Tibial artery (tissue), 4 donors: Measurements from ENCODE around the gene THBS1.

Source experiments
- DNase-seq, 2 donors: peaks; one replicate each; pipeline ENCODE4 v3.0.0-alpha.2; 2019
- H3K27ac ChIP-seq, 2 donors: fragments of 200-600 bp; sonication (generic) in 1 of 2; 1 replicate in 1 of 2; 2 replicates in 1 of 2; pipeline ENCODE4 v1.5.1; 2018 to 2019; ENCODE audit warnings: mild to moderate bottlenecking in 1 of 2
- H3K27me3 ChIP-seq, 2 donors: fragments of 200-600 bp; sonication (generic) in 1 of 2; one replicate each; pipeline versions ENCODE4 v1.5.1 to v1.6.0; 2016 to 2019
- H3K36me3 ChIP-seq, 3 donors: fragments of 200-600 bp; sonication (generic) in 2 of 3; one replicate each; pipeline ENCODE4 v1.5.1; 2016 to 2019; ENCODE audit warnings: mild to moderate bottlenecking in 2 of 3
- H3K4me1 ChIP-seq, 4 donors: fragments of 200-600 bp; sonication (generic) in 2 of 4; 1 replicate in 3 of 4; 2 replicates in 1 of 4; pipeline ENCODE4 v1.5.1; 2016 to 2019
- H3K4me3 ChIP-seq, 2 donors: fragments of 200-600 bp; sonication (generic) in 1 of 2; 1 replicate in 1 of 2; 2 replicates in 1 of 2; pipeline ENCODE4 v1.5.1; 2018 to 2019; ENCODE audit warnings: mild to moderate bottlenecking in 2 of 2
- H3K9me3 ChIP-seq, 3 donors: fragments of 200-600 bp; sonication (generic) in 1 of 3; one replicate each; pipeline ENCODE4 v1.5.1; 2016 to 2019
- intact Hi-C: fragments of 100-400 bp; cut with DNase I; formaldehyde crosslinking; loops from one replicate; pipeline ENCODE4 v1.15.0; 2023; ENCODE audit warnings: low total_unique reads
- TF ChIP-seq, protein P1 (sequence below), 2 experiments: fragments of 200-600 bp in 1 of 2; fragments of 450-650 bp in 1 of 2; IDR thresholded peaks; one replicate each; pipeline ENCODE4 v1.5.1; 2017 to 2019; ENCODE audit warnings: antibody characterized with exemption in 2 of 2, mild to moderate bottlenecking in 1 of 2, moderate library complexity in 1 of 2

Gene THBS1

DNA sequence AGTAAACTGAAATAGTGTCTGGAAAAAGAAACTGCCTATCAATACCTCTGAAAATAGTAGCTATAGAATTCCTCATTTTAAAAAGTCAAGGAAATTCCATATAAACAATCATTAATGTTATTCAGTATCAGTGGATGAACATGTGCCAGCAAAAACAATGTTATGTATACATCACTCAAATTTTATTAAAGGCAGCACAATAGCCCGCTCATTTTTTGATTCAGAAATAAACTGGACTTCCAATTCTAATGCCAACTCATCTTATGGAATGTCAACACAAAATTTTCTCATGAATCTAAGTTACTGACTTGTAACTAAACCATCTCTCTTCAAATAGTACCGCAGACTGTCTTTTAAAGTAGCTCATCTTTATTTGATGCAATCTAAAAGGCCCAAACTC, 19.0 kb downstream of the THBS1 start:
- Histone ChIP-seq H3K9me3 (no peaks in the 10 kb centered on the region), H3K4me1 (peaks cover 0 to 5% (median 2%) of the 10 kb centered on the region in 4 donors), H3K4me3 (no peak overlapping the region), H3K27me3 (no peaks in the 10 kb centered on the region), H3K27ac (no peak overlapping the region), H3K36me3 (peaks cover 17 to 20% (median 18%) of the 10 kb centered on the region in 3 donors)
- DNase-seq, result no peak
- TF ChIP-seq, protein P1, sequence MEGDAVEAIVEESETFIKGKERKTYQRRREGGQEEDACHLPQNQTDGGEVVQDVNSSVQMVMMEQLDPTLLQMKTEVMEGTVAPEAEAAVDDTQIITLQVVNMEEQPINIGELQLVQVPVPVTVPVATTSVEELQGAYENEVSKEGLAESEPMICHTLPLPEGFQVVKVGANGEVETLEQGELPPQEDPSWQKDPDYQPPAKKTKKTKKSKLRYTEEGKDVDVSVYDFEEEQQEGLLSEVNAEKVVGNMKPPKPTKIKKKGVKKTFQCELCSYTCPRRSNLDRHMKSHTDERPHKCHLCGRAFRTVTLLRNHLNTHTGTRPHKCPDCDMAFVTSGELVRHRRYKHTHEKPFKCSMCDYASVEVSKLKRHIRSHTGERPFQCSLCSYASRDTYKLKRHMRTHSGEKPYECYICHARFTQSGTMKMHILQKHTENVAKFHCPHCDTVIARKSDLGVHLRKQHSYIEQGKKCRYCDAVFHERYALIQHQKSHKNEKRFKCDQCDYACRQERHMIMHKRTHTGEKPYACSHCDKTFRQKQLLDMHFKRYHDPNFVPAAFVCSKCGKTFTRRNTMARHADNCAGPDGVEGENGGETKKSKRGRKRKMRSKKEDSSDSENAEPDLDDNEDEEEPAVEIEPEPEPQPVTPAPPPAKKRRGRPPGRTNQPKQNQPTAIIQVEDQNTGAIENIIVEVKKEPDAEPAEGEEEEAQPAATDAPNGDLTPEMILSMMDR (IDR thresholded peaks at IDR 0.05), result no peak
- intact Hi-C loops, result no loop called here

DNA sequence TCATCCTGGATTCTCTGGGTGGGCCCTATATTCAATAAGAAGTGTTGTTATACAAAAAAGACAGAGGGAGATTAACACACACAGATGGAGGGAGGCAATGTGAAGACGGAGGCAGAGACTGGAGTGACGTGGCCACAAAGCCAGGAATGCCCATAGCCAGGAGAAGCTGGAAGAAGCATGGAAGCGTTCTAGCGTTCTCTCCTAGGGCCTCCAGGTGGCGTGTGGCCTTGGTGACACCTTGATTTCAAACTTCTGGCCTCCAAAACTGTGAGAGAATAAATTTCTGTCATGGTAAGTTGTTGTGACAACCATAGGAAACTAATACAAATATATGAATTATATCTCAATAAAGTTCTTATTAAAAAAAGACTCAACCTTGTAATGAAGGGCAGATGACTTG, 21.3 kb downstream of the THBS1 start:
- intact Hi-C loops, result no loop called here
- TF ChIP-seq, protein P1 (IDR thresholded peaks at IDR 0.05), result no peak
- H3K9me3 ChIP-seq, result no peaks in the 10 kb centered on the region
- H3K36me3 ChIP-seq, result no peaks in the 10 kb centered on the region
- no peak overlapping the region for H3K4me3 ChIP-seq
- no peak overlapping the region for H3K27ac ChIP-seq
- DNase-seq, result no peak
- no peaks in the 10 kb centered on the region for H3K27me3 ChIP-seq
- H3K4me1 ChIP-seq, result peaks cover 0 to 5% (median 2%) of the 10 kb centered on the region in 4 donors

- Histone ChIP-seq H3K27ac (no peak overlapping the region), H3K36me3 (no peaks in the 10 kb centered on the region), H3K4me1 (no peaks in the 10 kb centered on the region), H3K27me3 (no peaks in the 10 kb centered on the region), H3K9me3 (peaks cover 0 to 6% (median 5%) of the 10 kb centered on the region in 3 donors), H3K4me3 (no peak overlapping the region)
- no peak for DNase-seq
- TF ChIP-seq, protein P1 (IDR thresholded peaks at IDR 0.05), result no peak
- intact Hi-C loops, result no loop called here
Observed at GRCh38 chr15:39605146-39605545, 24.3 kb downstream of the THBS1 start.

DNA sequence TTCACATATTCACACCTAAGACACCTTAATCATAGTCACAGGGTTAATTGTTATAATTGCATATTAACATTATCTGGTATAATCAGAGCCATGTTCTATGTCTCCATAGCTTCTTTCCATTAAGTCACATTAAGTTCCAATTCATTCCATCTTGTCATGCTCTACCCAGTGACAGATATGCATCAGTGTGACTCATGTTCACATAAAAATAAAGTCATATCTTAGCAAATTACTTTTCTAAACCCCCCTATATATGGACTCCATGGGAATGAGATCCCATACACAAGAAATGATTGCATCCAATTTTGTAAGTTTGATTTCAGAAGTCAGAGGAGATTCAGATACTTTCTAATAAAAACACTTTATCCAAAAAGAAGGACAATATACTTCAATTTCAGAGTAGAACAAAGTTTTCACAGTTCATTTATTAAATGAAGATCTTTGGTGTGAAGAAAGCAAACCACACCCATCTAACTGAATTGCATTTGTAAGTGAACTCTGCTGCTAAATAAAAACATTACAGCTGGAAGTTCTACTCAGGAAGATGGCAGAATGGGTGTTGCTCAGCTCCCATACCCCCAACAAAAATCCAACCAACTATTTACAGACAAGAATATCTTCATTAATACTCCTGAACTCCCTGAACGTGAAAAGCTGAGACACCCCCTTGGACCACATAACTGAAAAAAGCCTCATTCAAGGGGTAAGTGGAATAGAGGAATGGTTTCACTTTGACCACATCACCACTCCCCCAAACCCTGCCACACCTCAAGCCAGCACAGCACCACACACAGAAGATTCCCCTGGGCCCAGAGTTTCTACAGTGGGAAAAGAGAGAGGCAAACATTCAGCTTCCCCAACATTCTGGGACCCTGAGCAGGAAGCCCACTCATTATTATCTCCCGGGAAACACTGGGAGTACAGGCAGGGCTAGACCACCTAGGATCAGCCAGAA, 27.6 kb downstream of the THBS1 start:
- Histone ChIP-seq H3K27ac (no peak overlapping the region), H3K4me1 (no peaks in the 10 kb centered on the region), H3K27me3 (no peaks in the 10 kb centered on the region), H3K36me3 (no peaks in the 10 kb centered on the region), H3K4me3 (no peak overlapping the region), H3K9me3 (peaks cover 8 to 21% (median 12%) of the 10 kb centered on the region in 3 donors)
- TF ChIP-seq, protein P1 (IDR thresholded peaks at IDR 0.05), result no peak
- intact Hi-C loops, result no loop called here
- no peak for DNase-seq

DNA sequence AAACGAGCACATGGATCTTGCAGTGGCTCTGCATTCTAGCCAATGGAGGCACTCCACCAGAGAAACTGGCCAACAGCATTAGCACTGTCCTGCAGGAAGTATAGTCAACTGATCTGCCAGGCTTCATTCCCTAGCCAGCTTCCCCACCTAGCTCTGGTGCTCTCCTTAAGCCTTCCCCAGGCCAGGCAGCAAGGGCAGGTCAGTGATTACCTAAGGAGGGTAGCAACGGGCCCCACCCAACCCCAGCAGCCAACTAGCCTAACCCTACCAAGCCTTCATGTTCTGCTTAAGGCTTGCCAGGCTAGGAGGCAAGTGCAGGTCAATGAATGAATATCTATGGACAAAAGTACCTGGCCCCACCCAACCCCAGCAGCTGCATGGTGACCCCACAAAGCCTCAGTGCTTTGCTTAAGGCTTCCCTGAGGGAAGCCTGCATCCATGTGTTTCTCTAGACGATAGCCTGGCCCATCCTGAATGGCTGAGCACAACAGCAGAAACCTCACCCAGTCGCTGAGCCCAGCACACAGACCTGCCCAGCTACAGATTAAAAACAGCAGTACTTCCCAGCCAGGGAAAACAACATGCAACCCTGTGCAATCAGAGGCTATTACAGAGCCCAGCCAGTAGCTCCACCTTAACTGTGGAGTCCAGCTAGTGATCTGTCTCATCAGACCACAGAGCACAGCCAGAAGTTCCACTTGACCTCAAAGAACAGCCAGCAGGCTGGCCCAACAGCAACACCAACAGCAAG, 28.5 kb downstream of the THBS1 start:
- TF ChIP-seq, protein P1 (IDR thresholded peaks at IDR 0.05), result no peak
- Histone ChIP-seq H3K4me3 (no peak overlapping the region), H3K27ac (no peak overlapping the region), H3K9me3 (peaks cover 10 to 21% (median 12%) of the 10 kb centered on the region in 3 donors), H3K4me1 (no peaks in the 10 kb centered on the region), H3K36me3 (no peaks in the 10 kb centered on the region), H3K27me3 (no peaks in the 10 kb centered on the region)
- DNase-seq, result no peak
- intact Hi-C loops, result no loop called here
